HEK293 (cell line): ENCODE measurements around the gene TIMM8A.

ENCODE experiments used
- CTCF ChIA-PET: fragments of 350-600 bp; formaldehyde crosslinking; extraction: SDS; loops from one replicate; lab custom pipeline; 2021; ENCODE audit warnings: antibody characterized with exemption; lab: Yijun Ruan, JAX
- POLR2A ChIA-PET: fragments of 300-600 bp; formaldehyde crosslinking; extraction: SDS; loops from one replicate; lab custom pipeline; 2020; ENCODE audit warnings: antibody characterized with exemption, inconsistent platforms; lab: Yijun Ruan, JAX
- H3K27ac ChIP-seq: fragments of 200-500 bp; sonication (Bioruptor generic); 2 replicates; pipeline ENCODE4 v1.5.1; 2014; ENCODE audit warnings: low read depth, low read length, control low read depth, inconsistent platforms; ENCODE audit errors: extremely low read depth
- H3K36me3 ChIP-seq, 2 experiments: fragments of 200-500 bp in 1 of 2; sonication (Bioruptor generic) in 1 of 2; 1 replicate in 1 of 2; 2 replicates in 1 of 2; pipeline ENCODE4 v1.5.1; 2014 to 2017; ENCODE audit warnings: inconsistent platforms in 2 of 2, low read length in 2 of 2; ENCODE audit not compliant: control insufficient read depth in 2 of 2, insufficient read depth in 1 of 2
- H3K4me1 ChIP-seq: fragments of 200-500 bp; sonication (Bioruptor generic); 2 replicates; pipeline ENCODE4 v1.5.1; 2014; ENCODE audit warnings: mild to moderate bottlenecking, low read length, inconsistent platforms; ENCODE audit not compliant: control insufficient read depth, insufficient read depth
- H3K4me3 ChIP-seq: 2 replicates; pipeline ENCODE4 v1.5.1; 2011; ENCODE audit warnings: low read depth, mild to moderate bottlenecking, control low read depth, low read length, moderate library complexity
- H3K9me3 ChIP-seq: fragments of 200-500 bp; sonication (Bioruptor generic); 2 replicates; pipeline ENCODE4 v1.5.1; 2014; ENCODE audit warnings: low read depth, low read length, inconsistent platforms; ENCODE audit not compliant: control insufficient read depth, insufficient read depth
- KLF8 ChIP-seq: fragments of 450-650 bp; formaldehyde crosslinking; IDR thresholded peaks from 2 replicates; pipeline ENCODE4 v1.5.1; 2016; ENCODE audit warnings: missing biosample characterization, missing genetic modification characterization
- OVOL3 ChIP-seq: fragments of 450-650 bp; formaldehyde crosslinking; IDR thresholded peaks from 2 replicates; pipeline ENCODE4 v1.5.1; 2016; ENCODE audit warnings: missing biosample characterization, missing genetic modification characterization
- REPIN1 ChIP-seq: fragments of 450-650 bp; formaldehyde crosslinking; IDR thresholded peaks from 2 replicates; pipeline ENCODE4 v1.5.1; 2017; ENCODE audit warnings: missing biosample characterization, missing genetic modification characterization, low read depth
- SCRT2 ChIP-seq: fragments of 450-650 bp; formaldehyde crosslinking; IDR thresholded peaks from 2 replicates; pipeline ENCODE4 v1.5.1; 2016; ENCODE audit warnings: missing biosample characterization, missing genetic modification characterization
- ZBTB6 ChIP-seq: fragments of 450-650 bp; formaldehyde crosslinking; IDR thresholded peaks from 2 replicates; pipeline ENCODE4 v1.5.1; 2017; ENCODE audit warnings: missing biosample characterization, missing genetic modification characterization
- ZFP37 ChIP-seq: fragments of 450-650 bp; formaldehyde crosslinking; IDR thresholded peaks from 2 replicates; pipeline ENCODE4 v1.5.1; 2016; ENCODE audit warnings: missing biosample characterization, missing genetic modification characterization
- ZNF138 ChIP-seq: fragments of 450-650 bp; formaldehyde crosslinking; IDR thresholded peaks from 2 replicates; pipeline ENCODE4 v1.5.1; 2016; ENCODE audit warnings: missing biosample characterization, missing genetic modification characterization, borderline replicate concordance
- ZNF18 ChIP-seq: fragments of 450-650 bp; formaldehyde crosslinking; IDR thresholded peaks from 2 replicates; pipeline ENCODE4 v1.5.1; 2016; ENCODE audit warnings: missing biosample characterization, missing genetic modification characterization
- ZNF335 ChIP-seq: fragments of 450-650 bp; formaldehyde crosslinking; conservative IDR thresholded peaks from 2 replicates; pipeline ENCODE4 v1.5.1; 2016; ENCODE audit warnings: missing biosample characterization, missing genetic modification characterization
- ZNF548 ChIP-seq: fragments of 450-650 bp; formaldehyde crosslinking; IDR thresholded peaks from 2 replicates; pipeline ENCODE4 v1.5.1; 2016; ENCODE audit warnings: missing biosample characterization, missing genetic modification characterization
- ZNF549 ChIP-seq: fragments of 450-650 bp; IDR thresholded peaks from 2 replicates; pipeline ENCODE4 v1.5.1; 2018; ENCODE audit warnings: missing biosample characterization, missing genetic modification characterization, mild to moderate bottlenecking, inconsistent platforms, moderate library complexity
- ZNF629 ChIP-seq: fragments of 450-650 bp; formaldehyde crosslinking; IDR thresholded peaks from 2 replicates; pipeline ENCODE4 v1.5.1; 2017; ENCODE audit warnings: missing biosample characterization, missing genetic modification characterization
- ZNF791 ChIP-seq: fragments of 450-650 bp; formaldehyde crosslinking; IDR thresholded peaks from 2 replicates; pipeline ENCODE4 v1.5.1; 2016; ENCODE audit warnings: missing biosample characterization, missing genetic modification characterization
- TF ChIP-seq, protein P1 (sequence below): fragments of 450-650 bp; formaldehyde crosslinking; IDR thresholded peaks from 2 replicates; pipeline ENCODE4 v1.5.1; 2016; ENCODE audit warnings: missing biosample characterization, missing genetic modification characterization
- TF ChIP-seq, protein P2 (sequence below): sonication (generic); formaldehyde crosslinking; IDR thresholded peaks from 2 replicates; pipeline ENCODE4 v1.8.1; 2022; ENCODE audit warnings: mild to moderate bottlenecking, moderate library complexity, missing genetic modification reagents
- TF ChIP-seq, protein P3 (sequence below): fragments of 450-650 bp; formaldehyde crosslinking; IDR thresholded peaks from 2 replicates; pipeline ENCODE4 v1.5.1; 2016; ENCODE audit warnings: missing biosample characterization, missing genetic modification characterization
- TF ChIP-seq, protein P4 (sequence below): fragments of 450-650 bp; formaldehyde crosslinking; IDR thresholded peaks from 2 replicates; pipeline ENCODE4 v1.5.1; 2016; ENCODE audit warnings: missing biosample characterization, missing genetic modification characterization

TIMM8A gene

GRCh38 chrX:101386542-101386885 lies 38.0 kb upstream of the TIMM8A start (continued):
- TF ChIP-seq ZBTB6: no peak
- TF ChIP-seq REPIN1: no peak
- TF ChIP-seq ZNF791 (tag by site-specific recombination): no peak

GRCh38 chrX:101385795-101386541 lies 37.4 kb upstream of the TIMM8A start, which contains the start of gene BTK:
Gene BTK, minus strand, starts transcription at chrX:101386191. Its CDS starts 10,907 bp downstream, at chrX:101375284.
- CTCF ChIA-PET: no interaction called here
- H3K36me3 ChIP-seq: no peaks in the 10 kb centered on the region
- H3K27ac ChIP-seq: no peak within 1 kb of the TSS
- no peak within 1 kb of the TSS for H3K4me3 ChIP-seq
- no peaks in the 10 kb centered on the region for H3K4me1 ChIP-seq
- H3K9me3 ChIP-seq: no peaks in the 10 kb centered on the region
- TF ChIP-seq SCRT2 (tag by site-specific recombination): no peak
- no peak for TF ChIP-seq ZNF548 (tag by site-specific recombination)
- TF ChIP-seq OVOL3 (tag by site-specific recombination): no peak
- TF ChIP-seq ZNF138 (tag by site-specific recombination): no peak
- TF ChIP-seq, protein P1, sequence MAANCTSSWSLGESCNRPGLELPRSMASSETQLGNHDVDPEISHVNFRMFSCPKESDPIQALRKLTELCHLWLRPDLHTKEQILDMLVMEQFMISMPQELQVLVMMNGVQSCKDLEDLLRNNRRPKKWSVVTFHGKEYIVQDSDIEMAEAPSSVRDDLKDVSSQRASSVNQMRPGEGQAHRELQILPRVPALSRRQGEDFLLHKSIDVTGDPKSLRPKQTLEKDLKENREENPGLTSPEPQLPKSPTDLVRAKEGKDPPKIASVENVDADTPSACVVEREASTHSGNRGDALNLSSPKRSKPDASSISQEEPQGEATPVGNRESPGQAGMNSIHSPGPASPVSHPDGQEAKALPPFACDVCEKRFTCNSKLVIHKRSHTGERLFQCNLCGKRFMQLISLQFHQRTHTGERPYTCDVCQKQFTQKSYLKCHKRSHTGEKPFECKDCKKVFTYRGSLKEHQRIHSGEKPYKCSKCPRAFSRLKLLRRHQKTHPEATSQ (tag by site-specific recombination): no peak
- no peak for TF ChIP-seq ZFP37 (tag by site-specific recombination)
- no peak for TF ChIP-seq ZNF18 (tag by site-specific recombination)
- TF ChIP-seq, protein P2, sequence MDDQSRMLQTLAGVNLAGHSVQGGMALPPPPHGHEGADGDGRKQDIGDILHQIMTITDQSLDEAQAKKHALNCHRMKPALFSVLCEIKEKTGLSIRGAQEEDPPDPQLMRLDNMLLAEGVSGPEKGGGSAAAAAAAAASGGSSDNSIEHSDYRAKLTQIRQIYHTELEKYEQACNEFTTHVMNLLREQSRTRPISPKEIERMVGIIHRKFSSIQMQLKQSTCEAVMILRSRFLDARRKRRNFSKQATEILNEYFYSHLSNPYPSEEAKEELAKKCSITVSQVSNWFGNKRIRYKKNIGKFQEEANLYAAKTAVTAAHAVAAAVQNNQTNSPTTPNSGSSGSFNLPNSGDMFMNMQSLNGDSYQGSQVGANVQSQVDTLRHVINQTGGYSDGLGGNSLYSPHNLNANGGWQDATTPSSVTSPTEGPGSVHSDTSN (CRISPR knock-in tag): no peak
- TF ChIP-seq ZNF629 (tag by site-specific recombination): no peak
- TF ChIP-seq KLF8 (tag by site-specific recombination): no peak
- TF ChIP-seq, protein P3, sequence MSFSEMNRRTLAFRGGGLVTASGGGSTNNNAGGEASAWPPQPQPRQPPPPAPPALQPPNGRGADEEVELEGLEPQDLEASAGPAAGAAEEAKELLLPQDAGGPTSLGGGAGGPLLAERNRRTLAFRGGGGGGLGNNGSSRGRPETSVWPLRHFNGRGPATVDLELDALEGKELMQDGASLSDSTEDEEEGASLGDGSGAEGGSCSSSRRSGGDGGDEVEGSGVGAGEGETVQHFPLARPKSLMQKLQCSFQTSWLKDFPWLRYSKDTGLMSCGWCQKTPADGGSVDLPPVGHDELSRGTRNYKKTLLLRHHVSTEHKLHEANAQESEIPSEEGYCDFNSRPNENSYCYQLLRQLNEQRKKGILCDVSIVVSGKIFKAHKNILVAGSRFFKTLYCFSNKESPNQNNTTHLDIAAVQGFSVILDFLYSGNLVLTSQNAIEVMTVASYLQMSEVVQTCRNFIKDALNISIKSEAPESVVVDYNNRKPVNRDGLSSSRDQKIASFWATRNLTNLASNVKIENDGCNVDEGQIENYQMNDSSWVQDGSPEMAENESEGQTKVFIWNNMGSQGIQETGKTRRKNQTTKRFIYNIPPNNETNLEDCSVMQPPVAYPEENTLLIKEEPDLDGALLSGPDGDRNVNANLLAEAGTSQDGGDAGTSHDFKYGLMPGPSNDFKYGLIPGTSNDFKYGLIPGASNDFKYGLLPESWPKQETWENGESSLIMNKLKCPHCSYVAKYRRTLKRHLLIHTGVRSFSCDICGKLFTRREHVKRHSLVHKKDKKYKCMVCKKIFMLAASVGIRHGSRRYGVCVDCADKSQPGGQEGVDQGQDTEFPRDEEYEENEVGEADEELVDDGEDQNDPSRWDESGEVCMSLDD (tag by site-specific recombination): no peak
- TF ChIP-seq ZNF549: no peak
- TF ChIP-seq, protein P4, sequence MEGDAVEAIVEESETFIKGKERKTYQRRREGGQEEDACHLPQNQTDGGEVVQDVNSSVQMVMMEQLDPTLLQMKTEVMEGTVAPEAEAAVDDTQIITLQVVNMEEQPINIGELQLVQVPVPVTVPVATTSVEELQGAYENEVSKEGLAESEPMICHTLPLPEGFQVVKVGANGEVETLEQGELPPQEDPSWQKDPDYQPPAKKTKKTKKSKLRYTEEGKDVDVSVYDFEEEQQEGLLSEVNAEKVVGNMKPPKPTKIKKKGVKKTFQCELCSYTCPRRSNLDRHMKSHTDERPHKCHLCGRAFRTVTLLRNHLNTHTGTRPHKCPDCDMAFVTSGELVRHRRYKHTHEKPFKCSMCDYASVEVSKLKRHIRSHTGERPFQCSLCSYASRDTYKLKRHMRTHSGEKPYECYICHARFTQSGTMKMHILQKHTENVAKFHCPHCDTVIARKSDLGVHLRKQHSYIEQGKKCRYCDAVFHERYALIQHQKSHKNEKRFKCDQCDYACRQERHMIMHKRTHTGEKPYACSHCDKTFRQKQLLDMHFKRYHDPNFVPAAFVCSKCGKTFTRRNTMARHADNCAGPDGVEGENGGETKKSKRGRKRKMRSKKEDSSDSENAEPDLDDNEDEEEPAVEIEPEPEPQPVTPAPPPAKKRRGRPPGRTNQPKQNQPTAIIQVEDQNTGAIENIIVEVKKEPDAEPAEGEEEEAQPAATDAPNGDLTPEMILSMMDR (tag by site-specific recombination): no peak
- no peak for TF ChIP-seq ZNF335 (tag by site-specific recombination)
- POLR2A ChIA-PET: no interaction called here
